Gastrocnemius medialis (tissue), 4 donors: ENCODE results near the gene RPP25L.

ENCODE experiments used
- POLR2A ChIP-seq, 2 donors: fragments of 450-650 bp; IDR thresholded peaks; one replicate each; pipeline ENCODE4 v1.6.1; 2017; ENCODE audit warnings: antibody characterized with exemption in 2 of 2, mild to moderate bottlenecking in 2 of 2, moderate library complexity in 2 of 2
- TF ChIP-seq, protein P1 (sequence below), 5 experiments: fragments of 450-650 bp in 3 of 5; fragments of 200-600 bp in 2 of 5; sonication (generic) in 2 of 5; IDR thresholded peaks in 4 of 5; conservative IDR thresholded peaks in 1 of 5; 1 replicate in 4 of 5; 2 replicates in 1 of 5; pipeline ENCODE4 v1.5.1; 2016 to 2019; ENCODE audit warnings: antibody characterized with exemption in 5 of 5, mild to moderate bottlenecking in 3 of 5, moderate library complexity in 3 of 5

DNA sequence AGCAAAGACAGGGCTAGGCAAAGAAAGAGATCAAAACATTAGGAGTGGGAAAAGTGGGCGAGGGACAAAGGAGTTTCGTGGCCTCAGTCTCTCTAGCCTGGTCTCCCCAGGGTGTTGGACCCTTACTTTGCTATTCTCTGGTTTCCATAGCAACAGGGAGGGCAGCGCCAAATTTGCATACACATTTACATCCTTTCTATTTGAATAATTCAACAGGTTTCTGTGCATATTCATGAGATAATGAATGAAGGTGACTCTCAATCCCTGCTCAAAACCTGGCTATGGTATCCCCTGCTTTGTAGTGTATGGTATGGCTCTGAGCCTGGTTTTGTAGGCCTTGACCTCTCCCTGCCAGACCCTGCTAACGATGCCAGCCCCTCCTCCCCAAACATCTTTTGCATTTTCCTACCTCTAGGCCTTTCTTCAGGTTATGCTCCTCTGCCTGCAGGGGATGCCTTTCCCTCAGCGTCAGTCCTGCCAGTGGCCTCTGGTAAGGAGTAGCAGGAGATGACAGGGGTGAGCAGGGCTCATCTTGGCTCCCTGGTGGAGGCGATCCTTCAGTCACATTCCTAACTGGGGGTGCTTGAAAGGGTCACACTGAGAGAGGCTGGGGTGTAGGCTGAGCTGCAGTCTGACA, 9.8 kb downstream of the RPP25L start:
- TF ChIP-seq POLR2A (IDR thresholded peaks at IDR 0.05), result no peak
- TF ChIP-seq, protein P1, sequence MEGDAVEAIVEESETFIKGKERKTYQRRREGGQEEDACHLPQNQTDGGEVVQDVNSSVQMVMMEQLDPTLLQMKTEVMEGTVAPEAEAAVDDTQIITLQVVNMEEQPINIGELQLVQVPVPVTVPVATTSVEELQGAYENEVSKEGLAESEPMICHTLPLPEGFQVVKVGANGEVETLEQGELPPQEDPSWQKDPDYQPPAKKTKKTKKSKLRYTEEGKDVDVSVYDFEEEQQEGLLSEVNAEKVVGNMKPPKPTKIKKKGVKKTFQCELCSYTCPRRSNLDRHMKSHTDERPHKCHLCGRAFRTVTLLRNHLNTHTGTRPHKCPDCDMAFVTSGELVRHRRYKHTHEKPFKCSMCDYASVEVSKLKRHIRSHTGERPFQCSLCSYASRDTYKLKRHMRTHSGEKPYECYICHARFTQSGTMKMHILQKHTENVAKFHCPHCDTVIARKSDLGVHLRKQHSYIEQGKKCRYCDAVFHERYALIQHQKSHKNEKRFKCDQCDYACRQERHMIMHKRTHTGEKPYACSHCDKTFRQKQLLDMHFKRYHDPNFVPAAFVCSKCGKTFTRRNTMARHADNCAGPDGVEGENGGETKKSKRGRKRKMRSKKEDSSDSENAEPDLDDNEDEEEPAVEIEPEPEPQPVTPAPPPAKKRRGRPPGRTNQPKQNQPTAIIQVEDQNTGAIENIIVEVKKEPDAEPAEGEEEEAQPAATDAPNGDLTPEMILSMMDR (IDR thresholded peaks at IDR 0.05 in 4 of 5, conservative IDR thresholded peaks at IDR 0.05 in 1 of 5), result no peak
